ENCODE data around the gene CENPO. TPM values are rescaled to one million over a fixed set of nuclear protein-coding genes. Genes with fewer than 3 reads are reported as not detected.

Gene CENPO
- total RNA-seq (2022) (54.8 and 58.3 TPM in 2 replicates), Bru-seq, nascent RNA (percentile 91 among the genes with signal in this experiment), BruChase-seq, experiment 1, labeled RNA remaining after a 2-hour chase (percentile 92 among the genes with signal in this experiment), BruChase-seq, experiment 2, labeled RNA remaining after a 6-hour chase (percentile 87 among the genes with signal in this experiment)
- long read RNA-seq, full-length matches to known transcripts, result 22 of 82 reads
- long read RNA-seq, partial matches to known transcripts, result 2 of 82 reads
- long read RNA-seq, other reads (novel, unspliced or antisense), result 58 of 82 reads

GRCh38 chr2:24792874-24793760, at the start of gene CENPO, which contains the start of gene PTRHD1:
Gene CENPO, plus strand, starts transcription at chr2:24793425. Its CDS starts 495 bp downstream, at chr2:24793920.
Gene PTRHD1, minus strand, starts transcription at chr2:24793391. Its CDS starts 14 bp downstream, at chr2:24793377.
- H3K27ac Mint-ChIP-seq (ENCODE audit: unreplicated experiment), result peak within 1 kb of the TSS; percentile 99
- peak within 1 kb of the TSS; percentile 95 for H3K4me3 Mint-ChIP-seq (ENCODE audit: unreplicated experiment)
- DNase-seq, result peak; percentile 98 to 99
- H3K36me3 ChIP-seq (ENCODE audit: control insufficient read depth, insufficient read depth, low read length), result no peaks in the 10 kb centered on the region
- no TSS peak for BruUV-seq (replicated peaks)
- H3K36me3 Mint-ChIP-seq (ENCODE audit: insufficient read depth, unreplicated experiment), result peaks cover 34% of the 10 kb centered on the region
- peak; percentile 82 to 92 for TF ChIP-seq CTCF (IDR thresholded peaks at IDR 0.05; ENCODE audit: insufficient read depth in 1 of 2, low read depth in 1 of 2, low read length in 1 of 2, severe bottlenecking in 1 of 2, unreplicated experiment in 1 of 2)
- H3K4me1 ChIP-seq, result peaks cover 24% of the 10 kb centered on the region
- no peaks in the 10 kb centered on the region for H3K9me3 ChIP-seq
- peak within 1 kb of the TSS; percentile 78 for H3K4me3 ChIP-seq (ENCODE audit: low read depth, low read length)
- ChIA-PET POLR2A (interaction anchor here (0.6 to 1.7 kb wide), 10 partner anchors 12 to 670 kb away, joined by 3 to 6 read pairs (median 3); no protein-coding TSS in a partner anchor), CTCF (interaction anchor here (0.6 to 3.3 kb wide), 27 partner anchors 13 to 866 kb away, joined by 3 to 30 read pairs (median 4); partner anchors contain the start of genes ATAD2B, EFR3B, SF3B6 and UBXN2A)
- no peaks in the 10 kb centered on the region for H3K27me3 Mint-ChIP-seq (ENCODE audit: insufficient read depth, unreplicated experiment)
- intact Hi-C loops (cut with micrococcal nuclease; ENCODE audit: unreplicated experiment), result loop anchor here (1.0 to 2.0 kb wide), 7 partner anchors 14 to 383 kb away; partner anchors contain the start of gene NCOA1
- no peaks in the 10 kb centered on the region for H3K27me3 ChIP-seq (replicated peaks; ENCODE audit: control insufficient read depth, insufficient read depth, low read length)
- H3K9me3 Mint-ChIP-seq (ENCODE audit: unreplicated experiment), result no peaks in the 10 kb centered on the region
- H3K4me1 Mint-ChIP-seq (ENCODE audit: low read depth, unreplicated experiment), result peaks cover 27% of the 10 kb centered on the region

- Mint-ChIP-seq H3K27ac (ENCODE audit: unreplicated experiment) (no peak overlapping the region), H3K4me3 (ENCODE audit: unreplicated experiment) (no peak overlapping the region), H3K9me3 (ENCODE audit: unreplicated experiment) (no peaks in the 10 kb centered on the region), H3K36me3 (ENCODE audit: insufficient read depth, unreplicated experiment) (peaks cover 7% of the 10 kb centered on the region), H3K27me3 (ENCODE audit: insufficient read depth, unreplicated experiment) (no peaks in the 10 kb centered on the region), H3K4me1 (ENCODE audit: low read depth, unreplicated experiment) (peaks cover 6% of the 10 kb centered on the region)
- Histone ChIP-seq H3K9me3 (no peaks in the 10 kb centered on the region), H3K36me3 (ENCODE audit: control insufficient read depth, insufficient read depth, low read length) (no peaks in the 10 kb centered on the region; the same call in 1 of the 2 replicates), H3K4me3 (ENCODE audit: low read depth, low read length) (no peak overlapping the region), H3K27me3 (replicated peaks; ENCODE audit: control insufficient read depth, insufficient read depth, low read length) (no peaks in the 10 kb centered on the region), H3K4me1 (no peaks in the 10 kb centered on the region)
- ChIA-PET CTCF (no interaction called here), POLR2A (no interaction called here)
- no peak for DNase-seq
- TF ChIP-seq CTCF (IDR thresholded peaks at IDR 0.05; ENCODE audit: insufficient read depth in 1 of 2, low read depth in 1 of 2, low read length in 1 of 2, severe bottlenecking in 1 of 2, unreplicated experiment in 1 of 2), result no peak
- no TSS peak for BruUV-seq (replicated peaks)
- intact Hi-C loops (cut with micrococcal nuclease; ENCODE audit: unreplicated experiment), result no loop called here
These were observed 49.3 kb upstream of the CENPO start for GRCh38 chr2:24743924-24744323.

- no TSS peak for BruUV-seq (replicated peaks)
- Histone ChIP-seq H3K9me3 (no peaks in the 10 kb centered on the region), H3K36me3 (ENCODE audit: control insufficient read depth, insufficient read depth, low read length) (no peaks in the 10 kb centered on the region; the same call in 1 of the 2 replicates), H3K4me1 (no peaks in the 10 kb centered on the region), H3K4me3 (ENCODE audit: low read depth, low read length) (no peak overlapping the region), H3K27me3 (replicated peaks; ENCODE audit: control insufficient read depth, insufficient read depth, low read length) (no peaks in the 10 kb centered on the region)
- Mint-ChIP-seq H3K4me1 (ENCODE audit: low read depth, unreplicated experiment) (peaks cover 6% of the 10 kb centered on the region), H3K27me3 (ENCODE audit: insufficient read depth, unreplicated experiment) (no peaks in the 10 kb centered on the region), H3K9me3 (ENCODE audit: unreplicated experiment) (no peaks in the 10 kb centered on the region), H3K36me3 (ENCODE audit: insufficient read depth, unreplicated experiment) (peaks cover 7% of the 10 kb centered on the region), H3K27ac (ENCODE audit: unreplicated experiment) (no peak overlapping the region), H3K4me3 (ENCODE audit: unreplicated experiment) (no peak overlapping the region)
- DNase-seq, result no peak
- CTCF ChIA-PET, result no interaction called here
- TF ChIP-seq CTCF (IDR thresholded peaks at IDR 0.05; ENCODE audit: insufficient read depth in 1 of 2, low read depth in 1 of 2, low read length in 1 of 2, severe bottlenecking in 1 of 2, unreplicated experiment in 1 of 2), result no peak
- POLR2A ChIA-PET, result no interaction called here
- intact Hi-C loops (cut with micrococcal nuclease; ENCODE audit: unreplicated experiment), result no loop called here
These were observed 48.9 kb upstream of the CENPO start for GRCh38 chr2:24744356-24744755.

Measured in Caco-2 (cell line).